ENCODE results near the gene TTF2. TPM values are rescaled to one million over a fixed set of nuclear protein-coding genes. Genes with fewer than 3 reads are reported as not detected.

Gene TTF2
- total RNA-seq, 1 experiment from 2014 or later: 76.7 TPM

Small RNA genes lying within 50 kb of the gene (small RNA-seq; reads per million reads assigned to genes)
- gene MIR942: 0.06 to 17.6 reads per million in 2 experiments

Other genes with a start within 250 kb of the TTF2 start
- 28.4 and 36.3 TPM in 2 replicates for gene PTGFRN, start 150.4 kb upstream of the TTF2 start, total RNA-seq (2014; rRNA removed; shearing (Covaris generic))
- gene CD101, start 58.6 kb upstream of the TTF2 start, total RNA-seq (2014; rRNA removed; shearing (Covaris generic)): not detected in 2 replicates
- 14.8 and 16.0 TPM in 2 replicates for gene TRIM45, start 61.4 kb downstream of the TTF2 start, total RNA-seq (2014; rRNA removed; shearing (Covaris generic))
- gene VTCN1, start 150.6 kb downstream of the TTF2 start, total RNA-seq (2014; rRNA removed; shearing (Covaris generic)): 0.37 and 0.40 TPM in 2 replicates